Measurements from ENCODE around the gene PLXNA1.

The PLXNA1 gene

DNA sequence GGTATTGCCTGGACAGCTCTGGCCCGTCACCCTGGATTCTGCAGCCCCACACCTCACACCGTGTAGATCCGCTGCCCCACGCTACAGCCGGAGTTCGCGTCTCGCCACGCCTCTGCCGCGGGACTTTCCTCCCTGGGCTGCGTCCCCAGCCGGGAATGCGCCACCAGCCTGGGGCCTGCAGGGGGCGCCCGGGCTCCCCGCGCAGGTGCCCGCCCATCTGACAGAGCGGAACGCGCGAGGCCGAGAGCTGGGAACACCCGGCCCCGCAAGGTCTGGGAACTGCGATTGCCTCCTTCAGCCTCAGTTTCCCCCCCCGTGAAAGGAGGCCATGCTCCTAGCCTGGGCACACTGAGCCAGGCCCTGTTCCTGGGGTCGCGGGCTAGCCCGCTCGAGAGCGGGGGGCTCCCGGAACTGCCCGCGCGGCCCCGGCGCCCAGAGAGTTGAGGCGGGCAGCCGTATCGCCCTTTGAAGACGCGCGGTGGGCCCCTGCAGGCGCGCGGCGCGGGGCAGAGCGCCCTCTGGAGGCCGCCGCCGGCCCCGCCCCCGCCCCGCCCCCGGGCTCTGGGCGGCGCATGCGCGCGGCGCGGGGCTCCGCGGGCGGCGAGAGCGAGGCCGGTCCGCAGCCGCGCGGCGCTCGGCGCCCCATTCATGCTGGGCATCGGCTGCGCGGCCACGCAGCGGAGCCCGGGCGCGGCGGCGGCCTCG is at the start of gene PLXNA1:
Gene PLXNA1, plus strand, starts transcription at position 645 of the 705 bp plus-strand sequence. CDS start 5,479 bp downstream, outside the sequence.
- no peak for FAIRE-seq

DNA sequence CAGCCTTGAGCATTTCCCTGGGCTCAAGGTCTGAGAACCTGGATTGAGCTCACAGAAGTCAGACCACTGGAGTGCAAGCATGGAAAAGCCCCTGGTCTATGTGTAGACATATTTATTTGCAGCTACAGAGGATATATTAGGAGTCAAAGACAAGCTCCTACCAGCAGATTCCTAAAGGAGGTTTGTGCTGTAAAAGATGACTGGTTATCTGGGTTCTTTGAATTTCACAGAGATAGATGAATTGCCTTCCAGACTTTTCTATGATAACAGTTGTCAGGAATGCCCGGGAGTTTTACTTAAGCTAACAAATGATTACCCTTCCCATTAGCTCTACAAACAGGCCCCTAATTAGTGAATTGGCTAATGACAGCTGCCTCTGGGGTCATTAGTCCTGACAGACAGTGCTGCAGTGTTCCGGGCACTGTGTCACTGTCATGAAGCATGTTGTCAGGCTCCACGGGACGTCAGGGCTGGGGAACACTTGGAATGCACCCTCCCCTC is 48.8 kb upstream of the PLXNA1 start:
- FAIRE-seq: no peak

DNA sequence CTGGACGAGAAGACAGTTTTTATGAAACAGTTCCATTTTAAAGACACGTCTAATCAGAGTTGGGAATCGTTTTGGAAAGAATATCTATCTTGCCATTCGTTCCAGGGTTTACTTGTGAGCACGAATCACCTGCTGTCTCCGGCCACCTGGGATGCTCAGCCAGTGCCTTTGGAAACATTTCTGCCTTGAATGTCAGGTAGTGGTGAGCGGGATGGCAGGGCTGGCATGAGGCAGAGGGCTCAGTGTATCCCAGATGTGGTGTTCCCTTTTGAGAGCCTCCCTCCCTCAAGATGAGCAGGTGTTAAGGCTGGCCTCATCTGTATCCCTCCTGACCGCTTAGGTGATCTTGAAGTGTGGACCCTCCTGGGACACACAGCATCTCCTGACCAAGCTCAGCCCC is 47.9 kb upstream of the PLXNA1 start:
- no peak for FAIRE-seq

DNA sequence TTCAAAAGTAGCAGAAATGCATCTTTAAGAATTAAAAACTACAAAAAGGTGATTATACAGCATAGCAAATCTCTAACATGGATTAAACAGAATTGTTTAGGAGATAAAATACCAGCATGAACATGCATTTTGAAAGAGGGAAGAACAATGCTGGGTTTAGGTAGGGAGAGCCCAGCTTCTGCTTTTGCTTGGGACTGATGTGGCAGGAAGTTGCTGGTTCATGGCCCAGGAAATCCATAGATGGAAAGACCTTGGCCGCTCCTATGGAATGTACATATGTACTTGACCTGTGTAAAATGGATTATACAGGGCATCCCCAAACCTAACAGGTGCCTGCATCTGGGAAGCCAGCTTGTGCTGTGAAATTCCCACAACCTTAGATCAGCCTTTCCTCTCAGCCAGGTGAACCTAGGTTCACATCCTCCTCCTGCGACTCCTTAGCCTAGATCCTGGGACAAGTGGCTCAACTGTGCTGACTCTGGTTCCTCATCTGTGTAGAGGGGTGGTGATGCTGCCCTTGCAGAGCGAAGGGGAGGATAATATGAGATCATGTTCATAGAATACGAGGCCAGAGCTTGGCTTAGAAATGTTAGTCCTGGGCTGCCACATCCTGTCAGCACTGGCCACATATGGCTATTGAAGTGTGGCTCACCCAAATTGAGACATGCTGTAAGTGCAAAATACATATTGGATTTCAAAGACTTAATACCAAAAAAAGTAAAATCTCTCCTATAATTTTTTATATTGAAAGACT is 47.0 kb upstream of the PLXNA1 start:
- no peak for FAIRE-seq

DNA sequence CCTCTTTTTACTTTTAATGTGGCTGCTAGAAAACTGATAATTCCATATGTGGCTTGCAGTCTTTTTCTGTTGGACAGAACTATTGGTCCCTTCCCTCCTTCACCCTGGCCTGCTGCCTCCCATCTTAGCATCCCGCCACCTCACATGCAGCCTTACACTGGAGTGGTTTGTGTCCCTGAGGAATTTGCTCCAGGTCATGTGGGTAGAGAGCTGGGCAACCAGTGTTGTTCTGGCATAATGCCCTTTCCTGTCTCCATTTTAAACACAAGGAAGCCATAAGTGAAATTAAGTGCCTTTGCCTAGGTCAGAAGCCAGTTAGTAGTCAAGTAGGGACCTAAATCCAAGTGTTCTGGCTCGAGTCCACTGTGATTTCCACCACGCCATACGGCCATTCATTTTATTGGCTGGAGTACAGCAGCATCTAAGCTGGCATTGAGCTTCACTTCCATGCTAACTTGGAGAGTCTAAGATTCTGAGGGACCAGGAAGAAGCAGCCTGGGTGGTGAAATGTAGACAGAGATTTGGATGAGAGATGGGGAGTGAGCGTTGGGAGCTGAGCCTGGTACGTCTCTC is 46.0 kb upstream of the PLXNA1 start:
- FAIRE-seq: no peak

DNA sequence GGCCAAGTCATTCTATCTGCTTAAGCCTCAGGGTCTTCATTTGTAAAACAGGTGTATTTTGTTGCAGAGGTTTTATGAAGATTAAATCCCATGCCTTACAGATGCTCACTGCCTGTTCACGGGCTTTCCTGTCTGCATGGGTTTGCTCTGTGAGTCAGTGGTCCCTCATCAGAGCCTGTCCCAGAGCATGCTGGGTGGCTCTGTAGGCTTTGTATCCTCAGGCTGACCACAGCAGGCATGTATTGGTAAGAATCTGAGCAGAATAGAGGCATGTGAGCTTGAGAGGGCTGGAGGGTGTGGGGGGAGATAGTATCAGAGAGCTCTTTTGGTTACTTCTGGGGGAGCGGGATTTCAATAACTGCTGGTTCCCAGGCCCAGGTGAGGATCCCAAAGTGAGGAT is 45.4 kb upstream of the PLXNA1 start:
- FAIRE-seq: no peak

DNA sequence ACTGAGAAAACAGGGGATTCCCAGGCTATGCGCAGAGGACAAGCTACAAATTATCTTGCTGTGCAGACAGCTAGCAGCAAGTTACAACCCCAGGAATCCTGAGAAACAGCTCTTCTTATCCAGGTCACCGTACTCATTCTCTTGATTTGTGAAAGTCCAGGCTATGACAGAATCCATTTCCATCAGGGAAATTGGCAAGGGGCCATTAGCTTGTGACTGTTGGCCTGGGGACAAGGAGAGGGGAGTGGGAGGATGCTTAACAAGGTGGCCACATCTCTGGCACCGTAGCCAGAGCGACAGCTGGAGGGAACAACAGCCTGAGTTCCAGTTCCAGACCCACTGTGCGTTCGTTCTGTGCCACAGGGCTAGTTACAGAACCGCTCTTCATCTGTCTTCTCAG is 44.9 kb upstream of the PLXNA1 start:
- FAIRE-seq: no peak

DNA sequence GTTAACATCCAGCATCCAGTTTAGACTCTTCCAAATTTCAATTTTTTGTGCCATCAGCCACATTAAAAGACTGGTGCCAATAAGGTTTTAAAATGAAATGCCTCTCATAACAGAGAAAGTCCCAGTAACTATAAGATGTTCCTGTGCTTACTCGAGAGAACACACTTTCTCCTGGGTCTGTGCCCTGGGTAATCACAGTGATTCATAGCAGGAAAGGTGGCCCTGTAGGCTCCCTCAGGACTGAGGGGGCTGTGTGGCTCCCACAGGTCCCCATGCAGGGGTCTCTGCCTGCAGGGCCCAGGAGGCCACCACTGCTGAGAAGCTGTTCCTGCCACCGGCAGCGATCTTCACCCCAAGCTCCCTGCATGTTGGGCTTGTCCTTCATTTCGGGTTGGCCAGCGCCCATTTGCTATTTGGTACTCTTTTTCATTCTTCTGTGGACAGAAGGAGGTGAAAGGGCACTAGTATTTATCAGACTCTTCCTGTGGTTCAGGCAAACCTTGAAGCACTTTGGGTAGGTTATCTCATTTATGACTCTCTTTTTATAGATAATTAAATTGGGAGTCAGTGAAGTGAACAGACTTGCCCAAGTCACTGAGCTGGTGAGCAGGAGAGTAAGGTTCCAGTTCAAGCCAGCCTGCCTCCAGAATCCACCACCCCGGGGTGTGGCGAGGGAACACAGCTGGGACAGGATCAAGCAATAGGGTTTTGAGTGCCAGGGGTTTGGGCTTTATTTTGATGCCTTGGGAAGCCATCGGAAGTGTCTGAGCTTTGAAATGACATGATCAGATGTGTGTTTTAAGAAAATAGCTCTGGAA is 44.2 kb upstream of the PLXNA1 start:
- no peak for FAIRE-seq

DNA sequence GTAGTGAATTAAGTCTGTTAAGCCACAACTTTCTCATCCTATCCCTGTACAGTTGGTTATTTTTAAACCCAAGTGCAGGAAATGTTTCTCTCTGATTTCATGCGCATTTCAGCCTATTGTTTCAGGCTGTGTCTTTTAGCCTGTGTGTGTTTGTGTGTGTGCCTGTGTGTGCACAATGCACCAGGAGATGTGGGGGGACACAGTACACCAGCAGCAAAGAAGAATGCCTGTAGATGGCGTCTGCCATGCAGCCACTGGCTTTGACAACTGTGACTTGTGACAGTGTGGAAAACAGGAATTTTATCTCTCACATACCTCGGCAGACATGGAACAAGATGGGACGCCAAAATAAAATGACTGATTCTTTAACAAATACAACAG is 43.6 kb upstream of the PLXNA1 start:
- no peak for FAIRE-seq

DNA sequence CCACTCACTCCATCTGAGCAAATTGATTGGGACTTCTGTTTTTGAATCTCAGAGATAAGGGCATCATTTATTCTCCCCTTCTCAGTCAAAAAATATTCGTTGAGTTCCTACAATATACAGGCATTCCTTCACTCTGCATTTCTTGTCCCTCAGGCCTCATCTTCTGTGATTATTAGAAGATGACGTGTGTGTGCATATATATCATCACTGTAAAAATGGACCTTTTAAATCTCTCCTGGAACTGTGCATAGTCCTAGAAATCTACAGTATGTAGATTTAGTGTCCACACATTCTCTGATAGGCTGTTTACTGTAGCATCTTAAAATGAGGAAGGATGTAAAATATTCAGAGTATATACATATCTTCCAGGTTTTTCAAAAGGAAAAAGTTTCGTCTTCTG is 43.2 kb upstream of the PLXNA1 start:
- no peak for FAIRE-seq

DNA sequence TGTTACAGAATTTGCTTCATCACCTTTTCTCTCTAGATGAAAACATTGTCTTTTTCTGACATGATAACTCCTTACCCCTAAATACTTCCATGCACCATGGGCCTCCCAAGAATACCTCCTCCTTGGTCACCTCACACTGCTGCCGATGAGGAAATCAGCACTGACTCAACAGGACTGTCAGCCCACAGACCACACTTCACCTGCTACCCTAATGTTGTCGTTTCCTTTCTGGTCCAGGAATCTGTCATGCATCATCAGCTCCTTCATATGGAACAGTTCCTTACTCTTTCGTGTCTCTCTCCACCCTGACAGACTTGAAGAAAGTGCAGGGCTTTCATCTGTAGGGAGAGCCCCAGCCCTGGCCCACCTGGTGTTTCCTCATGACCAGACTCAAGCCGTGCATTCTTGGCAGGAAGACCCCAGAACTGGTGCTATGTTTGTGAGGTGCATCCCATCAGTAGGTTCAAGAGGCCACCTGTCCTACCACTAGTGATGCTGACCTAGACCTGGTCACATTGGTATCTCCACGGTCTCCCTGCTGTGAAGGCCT is 41.1 kb upstream of the PLXNA1 start:
- FAIRE-seq: no peak

DNA sequence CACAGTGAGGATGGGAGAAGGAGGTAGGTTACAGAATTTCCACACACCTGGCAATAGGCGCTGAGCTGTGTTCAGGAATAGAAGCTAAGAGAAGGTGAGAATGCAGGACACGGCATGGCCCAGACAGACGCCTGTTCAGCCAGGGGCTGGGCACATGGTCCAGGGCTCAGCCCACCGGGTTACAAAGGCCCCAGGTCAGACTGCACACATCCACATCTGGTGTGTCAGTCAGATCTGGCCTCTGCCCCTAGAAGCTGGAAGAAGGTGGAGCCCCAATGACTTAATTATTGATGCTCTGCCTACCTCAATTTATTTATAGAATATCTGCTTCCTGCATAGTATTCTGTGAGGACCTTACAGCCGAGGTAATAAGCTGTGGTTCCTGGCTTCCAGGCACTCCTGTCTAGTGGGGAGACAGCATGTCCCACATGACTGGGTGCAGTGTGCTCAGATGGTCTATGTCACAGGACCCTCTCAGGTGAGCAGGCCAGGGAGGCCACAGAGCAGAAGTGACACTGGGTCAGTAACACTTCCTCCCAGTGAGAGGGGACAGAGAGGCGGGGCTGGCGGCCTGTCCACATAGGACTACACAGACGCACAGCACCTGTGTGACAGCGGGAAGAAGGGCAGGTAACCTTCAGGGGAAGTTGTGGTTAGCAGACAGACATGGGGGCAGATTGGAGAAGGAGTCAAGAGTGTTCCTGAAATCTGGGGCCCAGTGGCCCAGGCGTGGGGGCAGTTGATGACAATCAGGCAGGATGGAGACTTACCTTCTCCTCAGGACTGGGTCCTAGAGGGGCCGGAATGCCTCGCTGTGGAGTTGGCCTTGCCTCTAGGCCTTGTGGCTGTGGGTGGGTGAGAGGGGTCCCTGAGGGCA is 38.6 kb upstream of the PLXNA1 start:
- FAIRE-seq: no peak

DNA sequence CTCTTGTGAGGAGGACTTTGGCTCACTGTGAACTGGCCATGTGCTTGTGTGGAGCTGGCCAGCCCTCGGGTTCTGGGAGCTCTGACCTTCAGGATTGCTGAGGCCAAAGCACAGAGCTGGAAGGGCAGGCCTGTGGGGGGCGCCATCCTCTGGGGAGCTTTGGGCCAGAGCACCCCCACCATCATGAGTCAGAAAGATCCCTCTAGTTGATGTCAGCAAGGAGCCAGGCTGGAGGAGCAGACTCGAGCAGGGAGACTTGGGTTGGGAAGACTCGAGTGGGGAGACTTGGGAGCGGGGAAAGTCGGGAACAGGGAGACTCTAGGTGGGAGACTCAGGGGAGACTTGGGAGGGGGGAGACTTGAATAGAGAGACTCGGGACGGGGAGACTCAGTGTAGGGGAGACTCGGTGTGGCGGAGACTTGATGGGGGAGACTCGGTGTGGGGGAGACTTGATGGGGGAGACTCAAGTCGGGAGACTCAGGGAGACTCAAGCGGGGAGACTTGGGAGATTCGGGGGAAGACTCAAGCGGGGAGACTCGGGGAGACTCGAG is 37.7 kb upstream of the PLXNA1 start:
- FAIRE-seq: no peak

DNA sequence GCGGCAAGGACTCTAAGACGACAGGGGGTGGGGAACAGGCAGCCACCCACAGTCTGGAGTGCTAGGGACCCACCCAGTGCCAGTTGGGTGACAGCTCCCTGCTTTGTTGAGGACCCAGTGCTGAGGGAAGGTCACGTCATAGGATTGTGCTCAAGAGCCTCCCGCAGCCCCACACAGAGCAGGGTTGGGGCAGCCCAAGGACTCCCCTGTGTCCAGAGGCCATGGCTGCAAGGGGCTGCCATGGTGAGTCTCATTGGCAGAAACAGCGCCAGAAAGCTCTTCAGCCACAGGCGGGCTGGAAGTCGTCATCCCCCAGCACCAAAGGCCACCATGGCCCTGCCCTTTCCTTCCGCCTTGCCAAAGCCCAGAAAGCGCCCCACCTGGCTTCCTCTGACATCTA is 37.0 kb upstream of the PLXNA1 start:
- FAIRE-seq: no peak

DNA sequence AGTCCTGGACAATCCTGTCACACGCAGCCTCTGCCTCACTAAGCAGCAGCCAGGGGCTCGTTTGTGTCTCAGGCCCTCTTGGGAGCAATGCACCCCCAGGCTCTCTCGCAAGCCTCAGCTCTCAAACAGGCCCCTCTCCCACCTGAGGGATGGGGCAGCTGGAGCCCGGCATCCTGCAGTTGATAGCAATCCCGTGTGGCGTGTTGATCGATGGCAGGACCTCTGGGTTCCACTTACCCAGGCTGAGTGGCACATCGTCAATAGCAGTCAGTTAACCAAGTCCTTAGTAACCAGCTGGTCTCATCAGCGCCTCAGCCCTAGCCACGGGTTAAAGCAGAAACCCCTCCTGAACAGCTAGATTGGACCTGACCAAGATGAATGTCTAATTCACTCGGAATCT is 36.5 kb upstream of the PLXNA1 start:
- no peak for FAIRE-seq

DNA sequence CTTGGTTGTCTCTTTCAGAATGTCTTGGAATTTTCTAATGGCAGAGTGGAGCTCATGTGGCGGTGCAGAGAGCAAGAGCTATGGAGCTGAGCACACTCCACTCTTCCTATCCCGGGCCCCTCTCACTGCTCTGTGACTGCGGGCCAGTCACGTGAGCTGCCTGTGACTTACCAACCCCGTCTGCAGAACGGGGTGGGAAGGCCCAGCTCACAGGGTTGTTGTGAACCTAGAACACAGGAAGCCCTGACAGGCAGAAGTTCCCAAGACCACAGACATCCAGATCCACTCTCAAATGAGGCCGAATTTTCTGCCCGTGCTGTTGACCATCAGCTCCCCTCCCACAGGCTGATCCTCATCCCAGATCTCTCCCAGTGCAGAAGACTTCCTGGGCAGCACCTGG is 35.5 kb upstream of the PLXNA1 start:
- FAIRE-seq: no peak

DNA sequence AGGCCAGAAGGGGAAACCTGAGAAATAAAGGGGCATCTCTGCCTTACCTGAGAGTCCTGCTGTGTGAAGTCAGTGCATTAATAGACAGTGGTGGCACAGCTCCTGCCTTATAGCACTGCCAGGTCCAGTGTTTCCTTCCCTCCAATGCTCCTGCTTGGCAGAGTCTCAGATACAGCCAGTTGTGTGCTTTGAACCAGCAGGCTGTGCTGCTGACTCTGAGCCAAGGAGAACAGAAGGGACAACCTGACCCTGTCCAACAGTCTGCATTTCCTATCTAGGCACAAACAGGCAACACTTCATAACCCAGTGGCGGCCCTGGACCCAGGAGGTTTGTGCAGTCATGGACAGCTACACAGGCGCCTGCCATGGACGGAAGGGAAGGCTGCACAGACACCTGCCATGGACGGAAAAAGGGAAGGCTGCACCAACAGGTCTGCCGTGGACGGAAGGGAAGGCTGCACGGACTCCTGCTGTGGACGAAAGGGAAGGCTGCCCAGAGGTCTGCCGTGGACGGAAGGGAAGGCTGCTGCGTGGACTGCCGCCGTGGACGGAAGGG is 33.9 kb upstream of the PLXNA1 start:
- no peak for FAIRE-seq

DNA sequence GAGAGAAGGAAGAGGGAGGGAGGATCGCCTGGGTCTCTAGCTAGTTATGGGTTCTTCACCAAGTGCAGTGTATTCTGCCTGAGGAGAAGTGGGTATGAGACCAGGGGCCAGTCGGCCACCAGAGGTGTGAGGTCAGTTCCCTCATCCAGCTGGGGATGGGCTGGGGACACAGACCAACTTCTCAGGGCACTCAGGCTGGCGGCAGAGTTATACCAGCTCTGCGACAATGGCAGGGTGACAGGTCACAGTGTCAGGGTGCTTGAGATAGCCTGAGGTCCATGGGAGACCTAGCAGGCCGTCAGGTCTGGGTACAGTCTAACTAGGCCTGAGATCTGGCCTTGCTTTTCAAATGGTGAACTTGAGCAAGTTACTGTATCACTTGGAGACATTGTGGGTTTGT is 31.4 kb upstream of the PLXNA1 start:
- FAIRE-seq: no peak

DNA sequence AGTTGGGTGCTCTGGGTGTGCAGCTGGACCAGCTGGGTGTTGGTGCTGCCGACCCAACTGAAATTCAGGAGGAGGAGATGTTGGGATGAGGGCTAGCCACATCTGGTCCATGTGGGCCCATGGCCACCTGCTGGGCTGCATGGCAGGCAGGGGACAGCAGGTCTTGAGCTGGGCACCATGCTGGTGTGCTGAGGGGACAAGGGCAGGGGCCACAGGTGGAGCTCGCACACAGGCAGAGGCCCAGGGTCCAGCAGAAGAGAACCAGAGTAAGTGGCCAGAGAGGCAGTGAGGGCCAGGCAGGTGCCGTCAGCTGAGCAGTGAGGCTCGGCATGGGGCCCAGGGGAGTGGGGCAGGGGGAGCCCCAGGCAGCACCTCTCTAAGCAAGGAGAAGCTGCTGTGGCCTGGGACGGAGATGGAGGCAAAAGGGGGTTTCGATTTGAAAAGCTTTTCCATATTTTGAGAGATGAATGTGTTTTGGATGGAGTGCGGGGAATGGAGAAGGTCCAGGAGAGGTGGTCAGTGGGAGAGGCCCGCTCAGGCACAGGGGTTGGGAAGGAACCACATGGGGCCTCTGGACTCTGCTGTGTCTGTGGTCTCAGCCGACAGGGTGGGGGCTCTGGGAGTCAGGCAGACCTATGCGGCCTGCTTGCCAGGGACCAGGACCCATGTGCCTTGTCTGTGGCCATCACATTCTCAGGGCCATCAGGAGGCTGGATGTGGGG is 30.5 kb upstream of the PLXNA1 start:
- no peak for FAIRE-seq

DNA sequence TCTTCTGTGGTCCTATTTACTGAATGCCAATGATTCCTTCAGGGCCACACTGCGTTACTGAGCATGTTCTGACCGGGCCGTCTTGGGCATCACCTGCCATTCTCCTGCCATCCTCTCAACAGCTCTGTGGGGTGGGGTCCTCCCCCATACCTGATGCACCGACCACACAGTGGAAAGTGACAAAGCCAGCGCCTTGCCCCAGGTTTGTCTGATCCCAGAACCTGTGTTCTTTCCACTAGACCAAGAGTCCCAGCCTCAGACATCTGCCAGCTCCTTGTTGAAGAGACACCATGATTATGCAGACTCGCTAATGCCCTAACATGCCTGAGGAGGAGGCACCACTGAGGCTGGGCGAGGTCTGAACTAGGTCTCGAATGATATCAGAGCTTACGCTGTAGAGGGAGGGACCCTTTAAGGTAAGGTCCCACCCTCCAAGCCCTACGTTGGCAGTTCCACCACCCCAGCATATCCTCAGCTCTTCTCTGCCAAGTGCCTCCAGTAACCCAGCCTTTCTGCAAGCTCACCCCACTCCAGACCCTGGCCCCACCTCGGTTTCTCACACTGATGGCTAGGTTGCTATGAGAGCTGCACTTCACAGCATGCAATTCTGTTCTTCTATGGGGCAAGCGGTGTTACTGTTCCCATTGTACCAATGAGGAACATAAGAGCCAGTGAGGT is 29.8 kb upstream of the PLXNA1 start:
- no peak for FAIRE-seq
